EH (cell line): ENCODE results near the gene ZNF714.

Experiments
- DNase-seq: peaks from one replicate; pipeline ENCODE4 v3.0.0-alpha.2; 2015; ENCODE audit warnings: low read depth

The ZNF714 gene

DNA sequence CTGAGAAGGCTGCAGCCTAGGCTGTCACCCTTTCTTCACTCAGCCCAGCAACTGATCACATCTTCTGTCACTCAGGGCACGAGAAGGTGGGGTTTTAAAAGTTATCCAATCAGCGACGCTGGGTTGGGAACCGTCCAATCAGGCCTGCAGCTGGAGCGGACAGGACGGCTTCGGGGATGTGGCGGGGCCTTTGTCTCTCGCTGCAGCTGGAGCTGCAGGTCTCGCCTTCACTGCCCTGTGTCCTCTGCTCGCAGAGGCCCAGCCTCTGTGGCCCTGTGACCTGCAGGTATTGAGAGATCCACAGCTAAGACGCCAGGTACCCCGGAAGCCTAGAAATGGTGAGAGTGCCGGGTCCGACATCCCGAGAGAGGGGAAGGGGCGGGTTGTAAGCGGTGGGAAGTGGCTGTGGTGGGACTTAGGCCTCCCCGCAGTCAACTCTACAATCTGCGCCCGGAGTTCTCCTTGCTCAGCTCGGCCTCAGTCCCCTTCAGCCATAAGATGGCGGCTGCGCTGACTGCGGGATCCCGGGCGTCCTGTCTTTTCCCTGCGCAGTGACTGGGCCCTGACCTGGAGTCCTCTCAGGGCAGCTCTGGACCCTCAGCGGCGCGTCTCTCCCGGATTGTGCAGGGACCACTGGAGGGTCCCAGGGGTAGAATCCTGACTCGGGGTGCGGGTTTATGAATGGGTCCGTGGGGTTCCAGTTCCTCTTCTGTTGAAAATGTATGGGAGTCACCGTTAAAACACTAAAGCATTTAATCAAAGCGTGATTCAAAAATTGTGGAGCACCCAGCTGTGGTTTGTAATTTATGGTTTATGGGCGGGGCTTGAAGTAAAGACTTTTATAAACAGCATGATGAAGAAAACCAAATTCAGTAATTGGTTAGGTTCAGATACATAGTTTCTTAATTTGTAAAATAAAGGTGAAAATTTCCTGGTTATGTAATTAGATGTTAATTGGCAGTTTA lies at the start of gene ZNF714:
Gene ZNF714, plus strand, starts transcription at position 193 of the 965 bp plus-strand sequence. CDS start 16,066 bp downstream, outside the sequence.
- DNase-seq, result peak; percentile 96

DNA sequence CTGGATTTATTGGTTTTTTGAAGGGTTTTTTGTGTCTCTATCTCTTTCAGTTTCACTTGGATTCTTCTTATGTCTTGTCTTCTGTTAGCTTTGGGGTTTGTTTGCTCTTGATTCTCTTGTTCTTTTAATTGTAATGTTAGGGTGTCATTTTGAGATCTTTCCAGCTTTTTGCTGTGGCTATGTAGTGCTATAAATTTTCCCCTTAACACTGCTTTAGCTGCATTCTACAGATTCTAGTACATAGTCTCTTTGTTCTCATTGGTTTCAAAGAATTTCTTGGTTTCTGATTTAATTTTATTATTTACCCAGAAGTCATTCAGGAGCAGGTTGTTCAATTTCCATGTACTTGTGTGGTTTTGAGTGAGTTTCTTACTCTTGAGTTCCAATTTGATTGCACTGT lies 37.0 kb upstream of the ZNF714 start:
- no peak for DNase-seq

DNA sequence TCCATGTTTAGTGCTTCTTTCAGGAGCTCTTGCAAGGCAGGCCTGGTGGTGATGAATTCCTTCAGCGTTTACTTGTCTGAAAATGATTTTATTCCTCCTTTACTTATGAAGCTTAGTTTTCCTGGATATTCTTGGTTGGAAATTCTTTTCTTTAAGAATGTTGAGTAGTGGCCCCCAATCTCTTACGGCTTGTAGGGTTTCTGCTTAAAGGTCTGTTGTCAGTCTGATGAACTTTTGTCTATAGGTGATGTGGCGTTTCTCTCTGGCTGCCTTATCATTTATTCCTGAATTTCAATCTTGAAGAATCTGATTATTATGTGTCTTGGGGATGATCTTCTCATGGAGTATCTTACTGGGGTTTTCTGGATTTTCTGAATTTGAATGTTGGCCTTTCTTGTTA lies 35.5 kb upstream of the ZNF714 start:
- DNase-seq, result no peak

DNA sequence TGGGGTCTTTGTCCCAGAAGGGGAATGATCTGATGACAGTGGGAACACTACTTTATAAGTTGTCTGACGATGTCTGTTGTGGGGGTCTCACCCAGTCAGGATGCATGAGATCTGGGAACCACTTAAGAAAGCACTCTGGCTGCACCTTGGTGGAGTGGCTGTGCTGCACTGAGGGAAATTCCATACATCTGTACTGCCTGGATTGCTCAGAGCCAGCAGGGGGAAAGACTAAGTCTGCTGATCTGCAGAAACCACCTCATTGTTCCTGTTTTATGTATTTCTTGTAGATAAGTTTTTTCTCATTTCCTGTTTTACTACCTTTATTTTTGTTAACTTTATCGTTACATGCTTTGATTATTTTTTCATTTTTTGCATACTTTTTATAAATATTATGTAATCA lies 34.3 kb upstream of the ZNF714 start:
- no peak for DNase-seq

DNA sequence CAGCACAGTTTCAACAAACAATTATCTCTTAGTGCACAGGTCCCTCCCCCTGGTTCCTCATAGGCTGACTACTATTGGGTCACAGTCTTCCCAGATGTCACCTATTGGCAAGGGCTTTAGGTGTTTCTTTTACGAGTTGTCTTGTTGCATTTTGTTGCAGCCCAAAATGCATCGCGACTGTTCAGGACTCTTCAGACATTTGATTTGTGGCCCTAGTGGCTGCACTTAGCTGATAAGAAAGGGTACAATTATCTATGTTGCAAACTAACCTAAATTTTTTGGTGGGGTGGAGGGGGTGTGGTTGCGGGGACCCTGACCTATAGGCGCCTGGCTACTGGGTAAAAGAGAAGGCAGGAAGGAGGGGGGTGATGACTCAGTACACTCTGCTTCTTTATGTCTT lies 29.1 kb upstream of the ZNF714 start:
- no peak for DNase-seq

DNA sequence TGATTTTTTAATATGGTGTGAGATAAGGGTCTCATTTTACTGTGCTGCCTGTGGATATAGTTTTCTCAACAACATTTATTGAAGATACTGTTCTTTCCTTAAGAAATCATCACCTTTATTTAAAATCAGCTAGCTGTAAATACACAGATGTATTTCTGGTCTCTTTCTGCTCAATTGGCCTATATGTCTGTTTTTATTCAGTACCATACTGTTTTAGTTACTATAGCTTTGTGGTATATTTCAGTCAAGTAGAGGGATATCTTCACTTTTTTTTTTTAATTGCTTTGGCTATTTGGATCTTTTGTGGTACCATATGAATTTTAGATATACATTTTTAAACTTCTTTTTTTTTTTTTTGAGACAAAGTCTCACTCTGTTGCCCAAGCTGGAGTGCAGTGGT lies 16.7 kb upstream of the ZNF714 start:
- DNase-seq, result no peak

DNA sequence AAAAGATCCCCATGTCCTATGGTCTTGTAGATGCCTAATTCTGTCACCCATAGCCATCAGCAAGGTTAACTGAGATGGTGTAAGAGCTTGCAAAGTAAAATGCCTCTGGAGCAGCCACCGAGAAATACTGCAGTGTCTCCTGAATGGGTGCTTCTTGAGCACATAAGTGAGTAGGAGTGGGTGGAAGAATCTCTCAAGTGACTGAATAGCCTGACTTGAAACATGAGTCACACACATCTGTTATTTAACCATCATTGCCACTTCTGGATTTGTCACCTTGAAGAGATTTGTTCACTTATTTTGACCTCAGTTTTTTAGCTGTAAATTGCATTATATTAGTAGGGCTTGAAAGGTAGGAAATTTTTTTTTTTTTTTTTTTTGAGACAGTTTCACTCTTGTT lies 2.3 kb downstream of the ZNF714 start:
- DNase-seq, result peak; percentile 58

DNA sequence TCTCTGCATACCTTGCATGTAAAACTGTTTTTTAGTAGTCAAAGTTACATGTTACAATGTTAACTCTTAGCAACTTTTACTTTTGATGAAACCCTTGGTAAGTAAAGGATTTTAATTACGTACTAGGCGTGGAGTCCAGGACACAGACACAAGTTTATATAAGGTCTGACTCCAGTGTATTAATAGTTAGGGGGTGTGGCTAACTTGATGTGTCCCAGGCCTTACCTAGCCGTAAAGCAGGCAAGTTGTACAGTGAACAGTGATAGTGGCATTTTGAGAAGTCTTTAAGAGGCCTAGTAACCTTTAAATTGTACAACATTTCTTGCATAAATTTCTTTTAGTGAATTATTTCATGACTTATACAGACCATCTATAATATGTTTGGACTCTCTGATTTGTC lies 5.9 kb downstream of the ZNF714 start:
- no peak for DNase-seq

DNA sequence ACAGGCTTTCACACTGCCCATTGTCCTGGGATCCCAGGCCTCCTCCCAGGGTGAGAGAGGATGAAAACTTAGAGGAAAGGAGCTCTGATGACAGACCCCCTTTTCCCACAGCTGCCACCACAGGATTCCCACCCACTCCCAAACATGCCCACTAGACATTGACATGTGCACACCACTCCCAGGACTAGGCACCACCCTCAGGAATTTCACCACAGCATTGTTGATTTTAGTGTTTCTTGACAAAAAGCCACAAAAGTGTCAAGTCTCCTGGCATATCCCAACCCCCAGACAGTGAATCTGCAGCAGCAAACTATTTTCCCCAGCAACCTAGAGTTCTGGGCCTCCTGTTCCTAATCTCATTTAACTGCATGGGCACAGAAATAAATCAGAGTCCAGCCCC lies 10.1 kb downstream of the ZNF714 start:
- DNase-seq, result peak; percentile 53

DNA sequence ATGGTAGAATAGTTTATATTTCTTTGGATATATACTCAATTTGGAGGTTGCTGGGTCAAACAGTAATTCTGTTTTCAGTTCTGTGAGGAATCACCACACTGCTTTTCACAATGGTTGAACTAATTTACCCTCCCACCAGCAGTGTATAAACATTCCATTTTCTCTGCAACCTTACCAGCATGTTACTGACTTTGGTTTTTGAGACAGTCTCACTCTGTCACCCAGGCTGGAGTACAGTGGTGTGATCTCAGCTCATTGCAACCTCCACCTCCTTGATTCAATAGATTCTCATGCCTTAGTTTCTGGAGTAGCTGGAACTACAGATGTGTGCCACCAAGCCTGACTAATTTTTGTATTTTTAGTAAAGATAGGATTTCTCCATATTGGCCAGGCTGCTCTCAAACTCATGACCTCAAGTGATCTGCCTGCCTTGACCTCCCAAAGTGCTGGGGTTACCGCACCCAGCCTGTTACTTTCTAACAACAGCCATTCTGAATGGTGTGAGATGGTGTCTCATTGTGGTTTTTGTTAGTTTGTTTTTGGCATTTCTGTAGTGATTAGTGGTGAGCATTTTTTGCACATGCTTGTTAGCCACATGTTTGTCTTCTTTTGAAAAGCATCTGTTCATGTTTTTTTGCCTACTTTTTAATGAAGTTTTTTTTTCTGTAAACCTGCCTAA lies 12.5 kb downstream of the ZNF714 start:
- no peak for DNase-seq

DNA sequence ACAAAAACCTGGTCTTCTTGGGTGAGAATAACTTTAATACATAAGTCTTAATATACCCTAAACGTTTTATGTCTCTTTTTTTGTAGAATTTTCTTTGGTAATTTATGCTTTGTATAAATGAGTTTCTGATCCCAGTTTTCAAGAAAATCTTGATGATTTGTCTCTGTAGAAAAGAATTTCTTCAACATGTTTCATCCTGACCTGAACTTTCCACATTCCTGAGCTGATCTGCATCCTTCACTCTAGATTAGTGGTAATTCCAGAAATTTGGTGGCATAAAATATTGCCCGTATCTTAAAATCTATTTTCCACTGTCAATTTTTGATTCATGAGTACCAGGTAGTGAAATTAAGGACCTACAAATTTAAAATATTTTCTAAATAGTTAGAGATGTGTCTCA lies 16.3 kb downstream of the ZNF714 start:
- DNase-seq, result no peak

DNA sequence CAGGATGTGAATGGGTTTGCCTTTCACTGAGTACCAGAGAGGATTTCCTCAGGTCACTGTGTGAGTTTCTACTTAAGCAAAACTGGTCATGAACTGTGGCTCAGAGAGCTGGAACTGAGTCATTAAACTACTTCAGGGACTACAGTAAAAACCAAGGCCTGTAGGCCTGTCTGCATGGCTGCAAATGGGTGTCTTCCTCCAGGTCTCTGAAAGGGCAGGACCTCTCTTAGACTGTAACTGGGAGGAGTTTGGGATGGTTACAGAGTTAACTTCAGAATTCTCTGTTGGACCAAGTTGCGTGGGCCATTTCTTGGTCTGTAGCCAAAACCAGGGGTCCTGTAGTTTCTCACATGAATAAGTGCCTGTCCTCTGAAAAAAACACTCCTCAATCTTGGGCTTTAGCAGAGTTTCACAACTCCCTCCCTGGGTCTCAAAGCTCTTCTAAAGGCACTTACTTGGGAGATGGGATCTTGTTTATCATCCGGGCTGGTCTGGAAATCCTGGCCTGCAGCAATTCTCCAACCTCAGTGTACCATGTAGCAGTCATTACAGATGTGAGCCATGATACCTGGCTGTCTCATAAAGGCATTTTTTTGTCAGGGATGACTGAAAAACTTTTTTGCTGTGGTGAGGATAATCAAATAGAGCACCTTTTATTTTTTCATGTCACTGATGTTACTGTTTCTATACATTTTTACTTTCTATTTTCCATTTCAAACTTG lies 19.7 kb downstream of the ZNF714 start:
- no peak for DNase-seq

DNA sequence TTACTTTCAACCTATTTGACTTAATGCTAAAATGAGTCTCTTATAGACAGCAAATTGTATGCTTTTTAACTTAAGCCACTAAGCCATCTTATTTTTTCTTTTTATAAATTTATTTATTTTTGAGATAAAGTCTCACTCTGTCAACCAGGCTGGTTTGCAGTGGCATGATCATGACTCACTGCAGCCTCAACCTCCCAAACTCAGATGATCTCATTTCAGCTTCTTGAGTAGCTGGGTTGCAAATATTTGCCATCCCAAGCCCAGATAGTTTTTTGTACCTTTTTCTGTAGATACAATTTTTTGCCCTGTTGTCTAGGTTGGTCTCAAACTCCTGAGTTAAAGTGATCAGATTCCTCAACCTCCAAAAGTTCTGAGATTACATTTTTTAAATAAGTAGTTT lies 27.1 kb downstream of the ZNF714 start:
- DNase-seq, result peak; percentile 40

DNA sequence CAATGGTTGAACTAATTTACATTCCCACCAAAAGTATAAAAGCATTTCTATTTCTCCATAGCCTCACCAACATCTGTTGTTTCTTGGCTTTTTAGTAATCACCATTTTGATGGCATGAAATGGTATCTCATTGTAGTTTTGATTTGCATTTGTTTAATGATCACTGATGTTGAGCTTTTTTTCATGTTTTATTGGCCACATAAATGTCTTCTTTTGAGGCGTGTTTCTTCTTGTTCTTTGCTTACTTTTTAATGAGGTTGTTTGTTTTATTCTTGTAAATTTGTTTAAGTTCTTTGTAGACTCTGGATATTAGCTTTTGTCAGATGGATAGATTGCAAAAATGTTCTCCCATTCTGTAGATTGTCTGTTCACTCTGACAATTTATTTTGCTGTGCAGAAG lies 28.2 kb downstream of the ZNF714 start:
- DNase-seq, result no peak

DNA sequence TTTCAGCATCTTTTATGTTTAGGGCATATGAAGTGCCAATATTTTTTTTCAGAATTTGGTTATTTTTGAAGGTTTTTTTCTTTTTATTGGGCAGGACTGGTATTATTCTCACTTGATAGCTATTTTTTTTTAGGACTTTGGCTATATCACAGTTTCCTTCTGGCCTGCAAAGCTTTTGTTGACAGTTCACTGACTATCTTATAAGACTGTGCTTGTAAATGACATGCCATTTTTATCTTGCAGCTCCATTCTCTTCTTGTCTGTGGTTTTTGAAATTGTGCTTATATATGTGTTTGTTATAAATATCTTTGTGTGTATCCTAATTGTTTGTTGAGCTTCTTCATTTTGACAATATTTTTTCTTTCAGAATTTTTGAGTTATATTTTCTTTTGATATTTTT lies 33.4 kb downstream of the ZNF714 start:
- no peak for DNase-seq

DNA sequence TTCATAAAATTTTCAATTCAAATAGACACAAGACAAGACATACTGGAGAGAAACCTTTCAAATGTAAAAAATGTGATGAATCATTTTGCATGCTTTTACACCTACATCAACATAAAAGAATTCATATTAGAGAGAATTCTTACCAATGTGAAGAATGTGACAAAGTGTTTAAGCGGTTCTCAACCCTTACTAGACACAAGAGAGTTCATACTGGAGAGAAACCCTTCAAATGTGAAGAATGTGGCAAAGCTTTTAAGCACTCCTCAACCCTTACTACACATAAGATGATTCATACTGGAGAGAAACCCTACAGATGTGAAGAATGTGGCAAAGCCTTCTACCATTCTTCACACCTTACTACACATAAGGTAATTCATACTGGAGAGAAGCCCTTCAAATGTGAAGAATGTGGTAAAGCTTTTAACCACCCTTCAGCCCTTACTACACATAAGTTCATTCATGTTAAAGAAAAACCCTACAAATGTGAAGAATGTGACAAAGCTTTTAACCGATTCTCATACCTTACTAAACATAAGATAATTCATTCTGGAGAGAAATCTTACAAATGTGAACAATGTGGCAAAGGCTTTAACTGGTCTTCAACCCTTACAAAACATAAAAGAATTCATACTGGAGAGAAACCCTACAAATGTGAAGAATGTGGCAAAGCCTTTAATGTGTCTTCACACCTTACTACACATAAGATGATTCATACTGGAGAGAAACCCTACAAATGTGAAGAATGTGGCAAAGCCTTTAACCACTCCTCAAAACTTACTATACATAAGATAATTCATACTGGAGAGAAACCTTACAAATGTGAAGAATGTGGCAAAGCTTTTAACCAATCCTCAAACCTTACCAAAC lies 35.3 kb downstream of the ZNF714 start:
- peak; percentile 56 for DNase-seq

DNA sequence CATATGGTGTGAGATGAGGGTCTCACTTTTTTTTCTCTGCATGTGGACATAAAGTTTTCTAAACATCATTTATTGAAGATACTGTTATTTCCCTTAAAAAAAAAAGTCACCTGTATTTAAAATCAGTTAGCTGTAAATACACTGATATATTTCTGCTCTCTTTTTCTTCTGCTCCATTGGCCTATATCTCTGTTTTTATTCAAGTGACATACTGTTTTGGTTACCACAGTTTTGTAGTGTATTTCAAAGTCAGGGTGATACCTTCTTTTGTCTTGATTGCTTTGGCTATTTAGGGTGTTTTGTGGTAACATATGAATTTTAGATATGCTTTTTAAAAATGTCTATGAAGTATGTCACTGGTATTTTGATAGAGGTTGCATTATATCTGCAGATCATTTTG lies 44.1 kb downstream of the ZNF714 start:
- no peak for DNase-seq

DNA sequence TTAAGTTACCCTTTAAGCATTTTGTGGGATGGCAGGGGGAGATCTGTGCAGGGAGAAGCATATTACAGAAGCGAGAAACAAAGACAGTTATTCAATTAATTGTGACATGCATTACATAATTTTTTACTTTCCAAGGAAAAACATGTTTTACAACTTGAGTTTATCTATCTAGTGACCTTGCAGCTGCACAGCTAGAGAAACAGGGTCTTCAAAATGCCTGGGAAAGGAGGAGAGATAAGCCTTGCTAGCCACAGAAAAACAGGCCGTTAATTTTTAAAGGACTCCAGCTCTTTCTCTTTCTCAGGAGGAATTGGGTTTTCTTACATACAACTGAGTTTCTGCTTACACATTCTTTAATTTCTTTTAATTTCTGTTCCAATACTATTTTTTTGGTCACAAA lies 45.0 kb downstream of the ZNF714 start:
- DNase-seq, result no peak

DNA sequence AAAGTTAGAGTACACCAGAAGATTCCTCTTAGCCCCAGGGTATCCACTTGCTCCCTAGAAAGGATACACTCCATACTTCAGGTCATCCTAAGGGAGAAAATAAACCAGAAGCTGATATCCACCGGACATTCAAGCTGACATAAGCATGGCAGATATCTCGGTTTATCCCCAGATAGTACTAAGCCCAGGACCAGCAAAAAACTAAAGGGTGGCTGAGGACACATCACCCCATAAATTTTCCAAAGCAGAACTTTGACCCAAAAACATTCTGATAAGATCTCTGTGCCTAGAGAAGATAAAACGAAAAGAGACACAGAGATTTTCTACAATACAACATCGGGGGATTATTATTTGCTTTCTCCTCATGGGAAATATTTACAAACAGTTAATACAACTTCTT lies 45.9 kb downstream of the ZNF714 start:
- no peak for DNase-seq

DNA sequence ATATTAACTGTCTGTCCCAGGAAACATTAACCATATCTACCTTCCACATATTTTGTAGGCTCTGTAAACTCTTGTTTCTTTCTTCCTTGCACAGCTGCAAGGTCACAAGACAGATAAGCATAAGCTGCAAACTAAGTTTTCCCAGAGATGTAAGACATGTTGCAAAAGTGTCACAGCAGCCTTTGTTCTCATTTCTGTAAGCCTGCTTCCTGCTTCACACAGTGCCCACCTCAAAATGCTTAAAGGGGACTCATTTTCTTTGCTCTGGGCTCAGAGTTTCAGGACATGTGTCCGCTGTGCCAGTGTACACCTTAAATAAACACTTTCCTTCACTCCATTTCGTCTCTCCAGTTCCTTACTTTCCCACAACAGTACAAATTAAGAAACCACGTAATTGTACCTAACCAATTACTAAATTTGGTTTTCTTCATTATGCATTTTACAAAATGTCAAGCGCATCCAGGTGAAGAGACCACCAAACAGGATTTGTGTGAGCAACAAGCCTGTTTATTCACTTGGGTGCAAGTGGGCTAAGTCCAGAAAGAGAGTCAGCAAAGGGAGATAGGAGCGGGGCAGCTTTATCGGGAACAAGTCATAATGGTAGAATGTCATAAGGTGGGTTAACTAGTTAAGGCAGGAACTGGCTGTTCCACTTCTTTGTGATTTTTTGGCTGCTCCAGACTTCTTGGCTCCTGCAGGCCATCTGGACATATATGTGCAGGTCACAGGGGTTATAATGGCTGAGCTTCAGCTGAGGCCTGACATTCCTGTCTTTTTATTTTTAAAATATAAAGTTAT lies 47.1 kb downstream of the ZNF714 start:
- DNase-seq, result no peak
